ENCODE data around the gene ZNF280A.

DNA sequence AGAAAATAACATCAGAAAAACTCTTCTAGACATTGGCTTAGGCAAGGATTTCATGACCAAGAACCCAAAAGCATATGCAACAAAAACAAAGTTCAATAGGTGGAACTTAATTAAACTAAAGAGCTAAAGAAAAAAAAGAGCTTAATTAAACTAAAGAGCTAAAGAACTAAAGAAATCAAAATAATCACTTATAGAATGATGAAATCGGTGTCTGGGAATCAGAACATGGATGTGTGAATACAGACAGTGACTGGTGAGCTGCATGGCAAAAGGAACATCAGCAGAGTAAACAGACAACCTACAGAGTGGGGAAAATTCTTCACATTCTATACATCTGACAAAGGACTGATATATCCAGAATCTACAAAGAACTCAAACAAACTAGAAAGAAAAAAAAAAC, 53.0 kb downstream of the ZNF280A start:
- no peak for TF ChIP-seq NFATC3 (IDR thresholded peaks at IDR 0.05)
- no peak for TF ChIP-seq ERF (CRISPR knock-in tag; IDR thresholded peaks at IDR 0.05)
- no peak for TF ChIP-seq ZHX1 (conservative IDR thresholded peaks at IDR 0.05; ENCODE audit: low read length)
- TF ChIP-seq GABPA (tag; conservative IDR thresholded peaks at IDR 0.05; ENCODE audit: low read depth) = no peak
- no peak for TF ChIP-seq ETV6 (IDR thresholded peaks at IDR 0.05; ENCODE audit: borderline replicate concordance in 1 of 2, low read depth in 2 of 2, low read length in 1 of 2)
- no peak for TF ChIP-seq ETV6 (CRISPR knock-in tag; IDR thresholded peaks at IDR 0.05; ENCODE audit: borderline replicate concordance)
- TF ChIP-seq ZNF184 (CRISPR knock-in tag; IDR thresholded peaks at IDR 0.05) = no peak
- TF ChIP-seq, protein P1, sequence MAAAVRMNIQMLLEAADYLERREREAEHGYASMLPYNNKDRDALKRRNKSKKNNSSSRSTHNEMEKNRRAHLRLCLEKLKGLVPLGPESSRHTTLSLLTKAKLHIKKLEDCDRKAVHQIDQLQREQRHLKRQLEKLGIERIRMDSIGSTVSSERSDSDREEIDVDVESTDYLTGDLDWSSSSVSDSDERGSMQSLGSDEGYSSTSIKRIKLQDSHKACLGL (CRISPR knock-in tag; IDR thresholded peaks at IDR 0.05; ENCODE audit: borderline replicate concordance, poor library complexity, severe bottlenecking) = no peak

Measured in K562 (cell line).